MM.1S (cell line): ENCODE data around the gene SIT1.
A peak's percentile ranks its signal among the peaks of the same experiment; 100 is the strongest.
"Not testable (repeated sequence)": the region's sequence is repeated elsewhere in the genome, so short reads cannot be mapped to it uniquely, and the experiment has no call there.

Source experiments
- DNase-seq: peaks from one replicate; pipeline ENCODE4 v3.0.0-alpha.2; 2015
- H2AFZ ChIP-seq: fragments of 300-600 bp; sonication (generic); 2 replicates; pipeline ENCODE4 v1.6.0; 2016; ENCODE audit warnings: antibody characterized with exemption, low read length
- H3F3A ChIP-seq: fragments of 300-600 bp; sonication (generic); 2 replicates; pipeline ENCODE4 v1.6.1; 2016; ENCODE audit warnings: mild to moderate bottlenecking, antibody characterized with exemption, low read length, moderate library complexity, mixed read lengths; ENCODE audit not compliant: insufficient read depth
- H3K27ac ChIP-seq: fragments of 300-600 bp; sonication (generic); 2 replicates; pipeline ENCODE4 v1.5.1; 2016; ENCODE audit warnings: mild to moderate bottlenecking, low read length
- H3K27me3 ChIP-seq: fragments of 300-600 bp; sonication (generic); replicated peaks from 2 replicates; pipeline ENCODE4 v1.6.0; 2016; ENCODE audit warnings: low read length; ENCODE audit not compliant: insufficient read depth
- H3K36me3 ChIP-seq: fragments of 300-600 bp; sonication (generic); replicated peaks from 2 replicates; pipeline ENCODE4 v1.6.1; 2016; ENCODE audit warnings: mild to moderate bottlenecking, low read length, mixed read lengths; ENCODE audit not compliant: insufficient read depth
- H3K4me1 ChIP-seq: fragments of 300-600 bp; sonication (generic); 2 replicates; pipeline ENCODE4 v1.6.1; 2016; ENCODE audit warnings: low read length, mixed read lengths
- H3K4me2 ChIP-seq: fragments of 300-600 bp; sonication (generic); 2 replicates; pipeline ENCODE4 v1.6.0; 2016; ENCODE audit warnings: low read depth, low read length
- H3K4me3 ChIP-seq: fragments of 300-600 bp; sonication (generic); 2 replicates; pipeline ENCODE4 v1.5.1; 2016; ENCODE audit warnings: low read length, mixed read lengths
- H3K79me2 ChIP-seq: fragments of 300-600 bp; sonication (generic); 2 replicates; pipeline ENCODE4 v1.6.1; 2016; ENCODE audit warnings: mixed run types, low read length, mixed read lengths
- H3K9ac ChIP-seq: fragments of 300-600 bp; sonication (generic); 2 replicates; pipeline ENCODE4 v1.6.1; 2016; ENCODE audit warnings: low read length, mixed read lengths
- H3K9me2 ChIP-seq: fragments of 300-600 bp; sonication (generic); replicated peaks from 2 replicates; pipeline ENCODE4 v1.6.1; 2016; ENCODE audit warnings: mild to moderate bottlenecking, low read length, mixed read lengths; ENCODE audit not compliant: insufficient read depth
- H3K9me3 ChIP-seq: fragments of 300-600 bp; sonication (generic); replicated peaks from 2 replicates; pipeline ENCODE4 v1.6.1; 2016; ENCODE audit warnings: mild to moderate bottlenecking, low read length, mixed read lengths; ENCODE audit not compliant: insufficient read depth
- H4K20me1 ChIP-seq: fragments of 300-600 bp; sonication (generic); 2 replicates; pipeline ENCODE4 v1.6.1; 2016; ENCODE audit warnings: mild to moderate bottlenecking, low read length, moderate library complexity, mixed read lengths; ENCODE audit not compliant: insufficient read depth
- CTCF ChIP-seq: fragments of 300-600 bp; sonication (generic); IDR thresholded peaks from 2 replicates; pipeline ENCODE4 v1.5.1; 2016; ENCODE audit warnings: antibody characterized with exemption, low read length, mixed read lengths
- EZH2 ChIP-seq: fragments of 300-600 bp; sonication (generic); optimal IDR thresholded peaks from 2 replicates; pipeline ENCODE3; 2017; ENCODE audit warnings: low read depth, mild to moderate bottlenecking, antibody characterized with exemption, low read length, mixed read lengths
- EZH2phosphoT487 ChIP-seq: fragments of 300-600 bp; sonication (generic); IDR thresholded peaks from 2 replicates; pipeline ENCODE4 v1.6.1; 2018; ENCODE audit warnings: antibody characterized with exemption, low read length

Gene SIT1

GRCh38 chr9:35646153-35646532 lies 4.6 kb downstream of the SIT1 start:
- H3K79me2 ChIP-seq = no peaks in the 10 kb centered on the region
- H3K4me2 ChIP-seq = peak overlapping the region; percentile 96
- H3K9ac ChIP-seq = peak overlapping the region; percentile 54; the same call in 1 of the 2 replicates
- no peak overlapping the region for H3K27ac ChIP-seq
- TF ChIP-seq EZH2 = no peak
- no peak for TF ChIP-seq CTCF
- no peak for TF ChIP-seq EZH2phosphoT487
- no peaks in the 10 kb centered on the region for H3K9me3 ChIP-seq
- H4K20me1 ChIP-seq = no peaks in the 10 kb centered on the region
- peak overlapping the region; percentile 68 for H3K4me3 ChIP-seq
- no peaks in the 10 kb centered on the region for H3K36me3 ChIP-seq
- no peak for DNase-seq
- no peaks in the 10 kb centered on the region for H3F3A ChIP-seq
- H2AFZ ChIP-seq = peak overlapping the region; percentile 97
- H3K27me3 ChIP-seq = no peaks in the 10 kb centered on the region
- H3K9me2 ChIP-seq = no peaks in the 10 kb centered on the region
- peaks cover 4% of the 10 kb centered on the region for H3K4me1 ChIP-seq

- H3K4me1 ChIP-seq, H3K27ac ChIP-seq, H3K9me3 ChIP-seq, H3K27me3 ChIP-seq, H3K9ac ChIP-seq, DNase-seq, H3K9me2 ChIP-seq, H3K36me3 ChIP-seq, H3F3A ChIP-seq, H3K79me2 ChIP-seq, H4K20me1 ChIP-seq: not testable (repeated sequence)
- Histone ChIP-seq H2AFZ (peak overlapping the region; percentile 97), H3K4me2 (peak overlapping the region; percentile 96; the same call in 1 of the 2 replicates), H3K4me3 (peak overlapping the region; percentile 68)
Measured at GRCh38 chr9:35645736-35646135, 5.0 kb downstream of the SIT1 start.

GRCh38 chr9:35643046-35643445 lies 7.7 kb downstream of the SIT1 start:
- Histone ChIP-seq H3K4me3 (no peak overlapping the region), H3K9me2 (no peaks in the 10 kb centered on the region), H4K20me1 (no peaks in the 10 kb centered on the region), H3K79me2 (no peaks in the 10 kb centered on the region), H3K4me2 (no peak overlapping the region), H2AFZ (no peak overlapping the region), H3K36me3 (no peaks in the 10 kb centered on the region), H3K4me1 (peaks cover 13% of the 10 kb centered on the region), H3K9me3 (no peaks in the 10 kb centered on the region), H3K27ac (no peak overlapping the region), H3K9ac (no peak overlapping the region), H3F3A (no peaks in the 10 kb centered on the region), H3K27me3 (no peaks in the 10 kb centered on the region)
- TF ChIP-seq EZH2 = no peak
- TF ChIP-seq CTCF = no peak
- TF ChIP-seq EZH2phosphoT487 = no peak
- DNase-seq = no peak

GRCh38 chr9:35641478-35641877 lies 9.3 kb downstream of the SIT1 start:
- DNase-seq, H3K4me3 ChIP-seq, H3K79me2 ChIP-seq, H3K4me1 ChIP-seq, H3K9me2 ChIP-seq, H3K4me2 ChIP-seq, H4K20me1 ChIP-seq, H3K9me3 ChIP-seq, H3K9ac ChIP-seq, H3K36me3 ChIP-seq, H2AFZ ChIP-seq, H3F3A ChIP-seq, H3K27me3 ChIP-seq, H3K27ac ChIP-seq: not testable (repeated sequence)

- H4K20me1 ChIP-seq = not testable (repeated sequence)
Measured at GRCh38 chr9:35640431-35640830, 10.3 kb downstream of the SIT1 start.

More at GRCh38 chr9:35640431-35640830, 10.3 kb downstream of the SIT1 start:
- not testable (repeated sequence) for H3K79me2 ChIP-seq, H2AFZ ChIP-seq, H3K4me2 ChIP-seq, H3K36me3 ChIP-seq, H3K9me3 ChIP-seq, H3K4me3 ChIP-seq, H3K9ac ChIP-seq, DNase-seq, H3F3A ChIP-seq, H3K4me1 ChIP-seq, H3K27me3 ChIP-seq, H3K9me2 ChIP-seq, H3K27ac ChIP-seq
